GM12874 (cell line): ENCODE results near the gene CHIT1.

Source experiments
- CTCF ChIP-seq: IDR thresholded peaks from 2 replicates; pipeline ENCODE4 v1.5.1; 2011; ENCODE audit warnings: low read depth, mild to moderate bottlenecking, control low read depth, low read length, moderate library complexity; ENCODE audit not compliant: insufficient read depth

Gene CHIT1

GRCh38 chr1:203210988-203211387 lies 18.5 kb downstream of the CHIT1 start:
- no peak for TF ChIP-seq CTCF

GRCh38 chr1:203210350-203210749 lies 19.1 kb downstream of the CHIT1 start:
- TF ChIP-seq CTCF = no peak

GRCh38 chr1:203208181-203208580 lies 21.3 kb downstream of the CHIT1 start:
- TF ChIP-seq CTCF = no peak

GRCh38 chr1:203207751-203208150 lies 21.7 kb downstream of the CHIT1 start:
- TF ChIP-seq CTCF = no peak

- no peak for TF ChIP-seq CTCF
These were observed 23.3 kb downstream of the CHIT1 start for GRCh38 chr1:203206129-203206687.

- TF ChIP-seq CTCF = no peak
These were observed 24.7 kb downstream of the CHIT1 start for GRCh38 chr1:203204756-203205155.

- TF ChIP-seq CTCF = no peak
These were observed 26.8 kb downstream of the CHIT1 start for GRCh38 chr1:203202431-203203245.
